ELR (cell line): ENCODE measurements around the gene PTPRA.
"Not testable (repeated sequence)": the region's sequence is repeated elsewhere in the genome, so short reads cannot be mapped to it uniquely, and the experiment has no call there.

Experiments used
- DNase-seq: peaks from one replicate; pipeline ENCODE4 v3.0.0-alpha.2; 2015; ENCODE audit warnings: low read depth

PTPRA gene

DNA sequence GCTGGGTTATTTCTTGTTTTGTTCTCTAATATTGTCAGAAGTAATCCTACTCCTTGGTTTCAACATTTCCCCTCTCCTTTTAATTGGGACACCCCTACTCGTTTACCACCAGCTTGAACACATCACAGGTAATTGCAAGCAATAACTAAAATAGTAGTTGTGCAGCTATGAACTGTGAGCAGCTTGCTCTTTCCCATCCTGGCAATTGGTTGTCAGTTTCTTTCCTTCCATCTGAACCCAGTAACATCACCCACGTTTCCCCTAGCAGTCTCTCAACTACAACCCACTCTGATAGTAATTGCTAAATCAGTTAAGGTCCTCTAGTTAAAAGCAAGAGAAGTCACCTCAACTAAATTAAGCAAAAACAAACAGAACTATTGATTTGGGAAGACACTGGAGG lies 122.5 kb downstream of the PTPRA start:
- DNase-seq = no peak

DNA sequence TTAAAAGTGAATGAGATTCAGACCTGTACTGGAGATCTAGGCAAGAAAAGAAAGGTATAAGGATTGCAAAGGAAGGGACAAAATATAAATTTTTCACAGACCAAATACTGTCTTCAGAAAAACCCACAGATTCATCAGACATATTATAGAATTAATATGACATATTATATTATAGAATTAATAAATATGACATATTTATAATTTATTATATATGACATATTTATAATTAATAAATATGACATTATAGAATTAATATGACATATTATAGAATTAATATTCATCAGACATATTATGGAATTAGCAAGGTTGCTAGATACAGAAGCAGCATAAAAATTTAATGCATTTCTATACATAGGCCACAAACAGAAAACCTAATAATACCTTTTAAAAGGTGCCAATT lies 125.4 kb downstream of the PTPRA start:
- DNase-seq = no peak

DNA sequence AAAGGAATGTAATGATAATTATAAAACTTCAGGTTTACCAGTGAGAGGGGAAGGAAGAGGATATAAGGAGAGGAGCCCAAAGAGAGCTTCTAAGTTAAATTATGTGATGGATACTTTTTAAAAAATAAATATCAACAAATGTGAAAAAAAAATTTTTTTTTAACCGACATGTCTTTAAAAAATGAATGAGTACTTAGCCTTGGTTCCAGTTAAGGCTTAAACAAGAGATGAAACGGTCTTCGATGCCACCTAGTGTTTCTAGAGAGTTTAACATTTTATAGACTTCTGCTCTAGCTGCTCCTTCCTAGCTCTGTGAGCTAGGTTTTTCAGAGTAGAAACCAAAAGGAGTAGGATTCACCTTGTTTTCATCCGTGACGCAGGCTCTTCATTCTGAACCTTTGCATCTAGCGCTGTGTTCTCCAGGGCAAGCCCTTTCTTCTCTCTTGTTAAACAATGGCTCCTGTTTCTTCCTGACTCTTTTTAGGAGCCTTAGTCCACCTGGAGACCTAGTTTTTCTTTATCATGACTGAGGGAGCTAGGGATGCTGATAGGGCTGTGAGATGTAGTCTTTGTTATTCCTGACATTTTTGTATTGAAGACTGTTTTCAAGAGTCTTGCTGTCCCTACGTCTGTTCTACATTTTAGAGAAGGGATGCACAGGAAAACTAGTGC lies 127.7 kb downstream of the PTPRA start:
- DNase-seq = peak; percentile 75

DNA sequence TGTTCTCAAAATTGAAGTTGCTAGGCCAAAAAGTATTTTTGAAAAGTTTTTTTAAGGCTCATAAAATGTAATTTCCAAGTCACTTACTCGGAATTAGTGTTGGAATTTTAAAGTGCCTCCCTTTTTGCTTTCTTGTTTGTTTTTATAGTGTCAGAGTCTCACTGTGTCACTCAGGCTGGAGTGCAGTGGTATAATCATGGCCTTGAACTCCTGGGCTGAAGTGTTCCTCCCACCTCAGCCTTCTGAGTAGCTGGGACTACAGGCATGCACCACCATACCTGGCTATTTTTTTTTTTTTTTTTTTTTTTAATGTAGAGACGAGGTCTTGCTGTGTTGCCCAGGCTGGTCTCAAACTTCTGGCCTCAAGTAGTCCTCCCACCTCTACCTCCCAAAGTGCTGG lies 130.1 kb downstream of the PTPRA start:
- no peak for DNase-seq

DNA sequence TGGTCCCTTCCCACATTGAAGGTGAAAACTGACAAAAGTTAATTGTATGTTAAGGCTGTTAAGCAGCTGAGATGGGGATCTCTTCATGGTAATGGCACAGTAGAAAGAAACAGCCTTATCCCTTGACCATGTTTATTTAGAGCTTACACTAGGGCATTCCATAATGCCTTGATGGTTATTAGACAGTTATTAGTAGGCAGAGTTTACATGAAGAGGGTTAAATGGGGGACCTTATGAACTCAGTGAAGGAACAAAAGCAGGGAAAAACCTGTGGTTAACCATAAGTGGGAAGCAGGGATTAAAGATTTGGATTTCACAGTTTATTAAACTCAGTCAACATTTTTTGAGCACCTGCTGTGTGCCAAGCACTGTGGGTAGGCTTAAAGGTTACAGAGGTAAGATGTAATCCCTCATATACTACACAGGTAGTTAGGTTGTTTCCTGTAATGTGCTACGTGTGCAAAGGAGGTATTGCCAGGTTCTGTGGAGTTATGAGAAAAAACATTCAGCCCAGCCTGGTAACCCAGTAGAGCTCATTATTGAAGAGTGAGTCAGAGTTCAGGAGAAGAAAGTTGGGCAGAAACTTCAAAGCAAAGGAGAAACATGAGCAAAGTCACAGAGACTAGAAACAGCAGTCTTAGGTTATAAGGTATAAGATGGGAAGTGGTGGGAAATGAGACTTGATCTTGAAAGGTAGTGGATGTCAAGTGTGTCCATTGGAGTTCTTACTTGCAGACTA lies 137.9 kb downstream of the PTPRA start:
- DNase-seq = peak; percentile 59

DNA sequence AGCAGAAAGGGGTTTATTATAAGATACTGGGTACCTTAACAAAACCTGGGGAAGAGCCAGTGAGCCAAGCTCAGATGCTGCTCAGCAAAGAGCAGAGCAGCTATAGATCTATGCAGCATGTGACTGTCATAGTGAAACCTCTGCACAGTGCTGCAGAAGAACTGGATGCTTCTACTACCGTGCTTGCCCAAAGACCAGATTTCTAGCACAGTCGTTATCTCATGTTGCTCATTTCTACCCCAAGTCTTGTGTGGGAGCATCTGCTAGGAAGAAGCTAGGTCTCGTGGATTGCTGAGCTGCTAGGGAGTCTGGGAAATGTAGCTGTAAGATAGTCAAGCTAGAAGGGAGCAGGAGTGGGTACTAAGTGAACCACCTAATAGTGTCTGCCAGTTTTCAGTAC lies 138.5 kb downstream of the PTPRA start:
- no peak for DNase-seq

DNA sequence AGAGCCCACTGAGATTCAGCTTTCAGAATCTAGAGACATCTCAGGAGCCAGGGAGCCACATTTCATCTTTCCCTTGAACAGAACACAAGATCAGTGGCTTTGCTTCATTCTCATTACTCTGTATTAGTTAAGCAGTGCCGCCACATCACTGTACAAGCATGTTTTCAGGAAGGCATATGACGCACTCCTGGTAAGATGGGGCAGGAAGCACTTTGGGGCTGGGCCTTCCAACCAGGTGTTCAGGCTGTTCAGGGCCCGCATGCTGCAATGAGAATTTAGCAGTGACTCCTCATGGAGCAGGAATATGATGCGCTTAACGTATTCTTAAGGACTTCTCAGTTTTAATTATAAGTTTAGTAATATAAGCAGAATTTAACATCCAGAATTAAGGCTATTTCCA lies 140.5 kb downstream of the PTPRA start:
- no peak for DNase-seq

DNA sequence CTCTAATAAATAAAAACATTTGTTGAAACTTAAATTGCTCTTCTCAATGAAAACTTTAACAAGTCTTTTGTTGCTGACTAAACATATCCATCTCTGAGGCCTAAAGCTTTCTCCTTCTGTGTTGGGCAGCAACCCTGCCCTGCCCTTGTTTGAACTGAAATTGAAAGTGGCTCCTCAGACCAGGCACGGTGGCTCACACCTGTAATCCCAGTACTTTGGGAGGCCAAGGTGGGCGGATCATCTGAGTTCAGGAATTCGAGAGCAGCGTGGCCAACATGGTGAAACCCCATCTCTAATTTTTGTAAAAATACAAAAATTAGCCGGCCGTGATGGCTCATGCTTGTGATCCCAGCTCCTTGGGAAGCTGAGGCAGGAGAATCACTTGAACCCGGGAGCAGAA lies 140.9 kb downstream of the PTPRA start:
- no peak for DNase-seq

DNA sequence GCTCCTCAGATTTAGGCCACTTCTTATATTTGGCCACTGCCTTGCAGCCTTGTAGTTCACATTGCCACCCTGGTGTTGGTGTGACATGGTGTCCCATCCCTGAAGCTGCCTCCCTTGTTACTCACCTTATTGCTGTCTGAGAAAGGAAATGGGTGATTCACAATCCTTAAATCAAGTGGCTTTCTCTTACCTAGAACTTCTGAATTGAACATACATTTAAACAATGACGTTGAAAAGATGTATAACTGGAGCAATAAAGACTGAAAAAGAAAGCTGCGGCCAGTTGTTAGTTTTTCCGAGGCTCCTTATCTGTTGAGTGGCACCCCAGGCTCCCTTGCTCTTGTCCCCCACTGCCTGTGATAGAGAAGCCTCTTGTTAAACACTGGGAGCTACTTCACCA lies 141.4 kb downstream of the PTPRA start:
- DNase-seq = peak; percentile 6

DNA sequence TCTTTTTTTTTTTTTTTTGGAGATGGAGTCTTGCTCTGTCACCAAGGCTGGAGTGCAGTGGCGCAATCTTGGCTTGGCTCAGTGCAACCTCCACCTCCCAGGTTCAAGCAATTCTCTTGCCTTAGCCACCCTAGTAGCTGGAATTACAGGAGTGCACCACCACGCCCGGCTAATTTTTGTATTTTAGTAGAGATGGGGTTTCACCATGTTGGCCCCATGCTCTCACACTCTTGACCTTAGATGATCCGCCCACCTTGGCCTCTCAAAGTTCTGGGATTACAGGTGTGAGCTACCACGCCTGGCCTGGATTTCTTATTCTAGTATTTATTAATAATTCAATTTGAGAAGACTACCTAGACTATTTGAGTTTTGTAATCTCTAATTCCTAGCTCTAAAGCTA lies 142.0 kb downstream of the PTPRA start:
- not testable (repeated sequence) for DNase-seq

DNA sequence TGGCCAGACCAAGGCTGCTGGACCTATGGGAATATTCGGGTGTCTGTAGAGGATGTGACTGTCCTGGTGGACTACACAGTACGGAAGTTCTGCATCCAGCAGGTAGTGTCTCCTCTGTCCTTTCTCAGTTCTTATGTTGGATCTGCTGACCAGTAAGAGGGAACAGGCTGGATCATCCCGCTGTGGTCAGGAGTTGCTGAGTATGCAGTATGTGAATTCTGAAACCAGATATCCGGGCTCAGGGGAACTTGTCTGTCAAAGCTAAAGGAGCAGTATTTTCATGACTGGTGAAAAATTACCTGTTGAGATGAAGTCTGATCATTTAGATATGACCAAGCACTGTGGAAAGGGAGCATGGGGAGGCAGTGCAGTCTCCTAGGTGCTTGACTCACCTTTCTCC lies 148.0 kb downstream of the PTPRA start:
- DNase-seq = no peak

DNA sequence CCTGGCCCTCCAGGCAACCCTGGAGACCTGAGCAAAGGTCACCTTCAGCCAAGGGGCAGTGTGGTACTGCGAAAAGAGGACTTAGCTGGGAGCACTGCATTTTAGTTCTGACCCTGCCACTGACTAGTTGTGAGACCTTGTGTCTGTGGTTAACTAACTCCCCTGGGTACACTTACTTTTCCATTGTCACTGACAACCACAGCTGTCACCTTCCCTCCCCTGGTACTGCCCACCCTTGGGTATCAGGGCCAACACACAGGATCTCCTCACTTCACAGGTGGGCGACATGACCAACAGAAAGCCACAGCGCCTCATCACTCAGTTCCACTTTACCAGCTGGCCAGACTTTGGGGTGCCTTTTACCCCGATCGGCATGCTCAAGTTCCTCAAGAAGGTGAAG lies 148.5 kb downstream of the PTPRA start:
- no peak for DNase-seq

DNA sequence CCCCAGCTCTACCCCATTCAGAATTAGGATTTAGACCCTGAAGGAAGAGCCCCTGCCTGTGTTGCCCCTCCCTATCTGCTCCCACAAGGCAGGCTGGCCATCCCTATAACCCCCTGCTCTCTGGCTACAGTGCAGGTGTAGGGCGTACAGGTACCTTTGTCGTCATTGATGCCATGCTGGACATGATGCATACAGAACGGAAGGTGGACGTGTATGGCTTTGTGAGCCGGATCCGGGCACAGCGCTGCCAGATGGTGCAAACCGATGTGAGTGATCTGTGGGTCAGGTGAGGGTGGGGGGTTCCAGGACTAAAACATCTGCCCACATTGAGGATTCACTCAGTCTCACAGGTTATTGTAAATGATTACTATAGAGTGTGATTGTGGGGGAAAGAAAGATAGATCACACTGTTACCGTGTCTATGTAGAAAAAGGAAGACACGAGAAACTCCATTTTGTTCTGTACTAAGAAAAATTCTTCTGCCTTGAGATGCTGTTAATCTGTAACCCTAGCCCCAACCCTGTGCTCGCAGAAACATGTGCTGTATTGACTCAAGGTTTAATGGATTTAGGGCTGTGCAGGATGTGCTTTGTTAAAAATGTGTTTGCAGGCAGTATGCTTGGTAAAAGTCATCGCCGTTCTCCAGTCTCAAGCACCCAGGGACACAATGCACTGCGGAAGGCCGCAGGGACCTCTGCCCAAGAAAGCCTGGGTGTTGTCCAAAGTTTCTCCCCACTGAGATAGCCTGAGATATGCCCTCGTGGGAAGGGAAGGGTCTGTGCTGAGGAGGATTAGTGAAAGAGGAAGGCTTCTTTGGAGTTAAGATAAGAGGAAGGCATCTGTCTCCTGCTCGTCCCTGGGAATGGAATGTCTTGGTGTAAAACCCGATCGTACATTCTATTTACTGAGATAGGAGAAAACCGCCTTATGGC lies 149.5 kb downstream of the PTPRA start:
- not testable (repeated sequence) for DNase-seq

DNA sequence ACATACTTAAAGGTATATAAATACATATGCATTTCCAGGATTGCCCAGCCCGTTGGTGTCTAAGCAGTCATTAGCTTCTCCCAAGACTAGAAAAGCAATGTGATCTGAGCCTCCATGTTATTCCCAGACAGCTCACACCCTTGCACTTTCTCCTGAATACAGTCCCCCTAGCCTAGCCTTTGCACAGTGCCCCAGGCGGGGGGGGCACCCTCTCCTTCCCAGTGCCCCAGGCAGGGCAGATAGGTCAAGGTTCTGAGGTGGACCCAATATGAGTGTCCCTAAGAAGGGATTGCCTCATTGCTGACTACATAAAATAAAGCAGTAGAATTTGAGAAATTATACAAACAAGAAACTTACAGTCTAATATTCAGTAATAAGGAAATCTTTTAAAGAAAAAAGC lies 154.7 kb downstream of the PTPRA start:
- no peak for DNase-seq

DNA sequence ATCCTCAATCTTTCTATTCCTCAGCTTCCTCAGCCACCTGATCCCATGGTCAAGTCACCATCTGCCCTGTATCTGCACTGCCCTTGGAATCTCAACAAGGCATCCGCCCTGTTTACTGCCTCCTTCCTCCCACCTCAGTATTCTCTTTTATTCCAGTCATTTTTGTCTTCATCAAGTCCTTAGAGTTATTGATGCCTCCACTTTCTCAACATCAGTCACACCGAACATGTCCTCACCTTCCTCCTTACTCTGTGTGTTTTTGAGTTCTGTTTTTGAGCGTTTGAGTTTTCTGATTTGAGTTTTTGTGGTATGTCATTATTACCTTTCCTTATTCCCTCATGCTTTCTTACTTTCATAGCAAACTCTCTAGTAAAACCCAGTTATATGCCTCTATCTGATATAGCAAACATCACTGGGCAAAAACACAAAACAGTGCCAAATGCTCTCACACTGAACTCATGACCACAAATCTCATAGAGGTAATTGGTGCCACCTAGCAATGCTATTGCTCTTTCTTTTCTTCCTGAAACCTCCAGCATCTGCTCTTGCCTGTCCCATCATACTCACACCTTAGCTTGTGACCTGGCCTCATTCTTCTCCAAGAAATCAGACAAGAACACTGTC lies 158.4 kb downstream of the PTPRA start:
- DNase-seq = no peak

DNA sequence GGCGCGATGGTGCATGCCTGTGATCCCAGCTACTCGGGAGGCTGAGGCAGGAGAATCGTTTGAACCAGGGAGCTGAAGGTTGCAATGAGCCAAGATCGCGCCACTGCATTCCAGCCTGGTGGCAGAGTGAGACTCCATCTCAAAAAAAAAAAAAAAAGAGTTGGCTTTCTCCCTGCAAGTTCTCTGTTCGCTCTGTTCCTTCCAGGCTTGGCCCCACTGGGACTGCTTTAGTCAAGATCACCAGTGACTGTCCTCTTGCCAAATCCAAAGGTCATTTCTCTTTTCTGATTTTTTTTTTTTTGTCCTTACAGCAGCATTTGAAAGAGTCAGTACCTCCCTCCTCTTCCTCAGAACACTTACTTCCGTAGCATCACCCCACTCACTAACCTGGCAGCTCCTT lies 159.3 kb downstream of the PTPRA start:
- DNase-seq = no peak

DNA sequence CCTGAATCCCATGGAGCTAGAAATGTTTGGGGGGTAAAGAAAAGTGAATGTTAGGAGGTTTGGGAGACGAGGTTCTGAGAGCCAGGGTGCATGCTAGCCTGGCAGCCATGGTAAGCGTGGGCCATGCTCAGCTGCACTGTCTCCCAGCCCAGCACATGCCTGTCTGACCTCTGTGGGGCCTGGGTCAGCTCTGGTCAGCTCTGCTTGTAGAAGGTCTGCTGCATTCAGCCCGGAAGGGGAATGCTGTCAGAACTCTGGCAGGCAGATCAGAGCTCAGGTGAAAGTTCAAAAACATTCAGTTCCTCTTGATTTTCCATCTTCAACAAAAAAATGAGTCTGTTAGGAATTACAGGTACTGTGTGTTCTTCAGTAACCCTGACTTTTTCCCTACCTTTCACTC lies 164.4 kb downstream of the PTPRA start:
- no peak for DNase-seq

DNA sequence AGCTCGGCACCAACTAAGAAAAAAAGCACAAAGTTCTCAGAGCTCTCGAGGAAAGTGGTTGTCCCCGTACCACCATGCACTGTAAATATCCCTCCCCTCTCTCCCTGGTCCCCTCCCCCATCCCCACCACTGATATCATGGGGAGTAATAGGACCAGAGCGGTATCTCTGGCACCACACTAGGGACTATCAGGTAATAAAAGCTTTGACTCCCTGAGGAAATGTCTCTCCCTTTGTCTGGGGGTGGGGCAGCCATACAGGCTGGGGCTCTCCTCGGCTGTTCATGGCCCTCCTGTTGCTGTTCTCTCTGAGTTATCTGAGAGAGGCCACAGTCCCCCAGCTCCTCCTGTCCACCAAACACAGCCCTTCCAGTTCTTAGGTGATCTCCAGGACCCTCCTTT lies 165.2 kb downstream of the PTPRA start:
- DNase-seq = no peak

DNA sequence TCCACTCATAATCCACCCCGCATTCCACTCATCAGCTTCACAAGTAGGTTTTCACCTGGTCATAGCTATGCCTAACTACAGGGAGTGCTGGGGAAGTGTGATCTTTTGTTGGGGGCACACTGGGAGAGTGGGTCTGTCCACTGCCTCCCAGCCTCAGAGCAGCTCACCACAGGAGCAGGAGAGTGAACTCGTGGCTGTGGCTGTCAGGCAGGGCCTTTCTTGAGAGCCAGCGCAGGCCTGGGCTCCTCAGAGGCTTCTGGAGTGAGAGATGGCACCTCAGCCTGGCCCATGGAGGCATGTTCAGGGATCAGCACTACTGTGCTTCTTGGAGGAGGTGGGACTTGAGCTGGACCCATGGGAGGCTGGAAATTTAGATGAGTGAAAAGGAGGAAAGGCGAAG lies 166.1 kb downstream of the PTPRA start:
- DNase-seq = no peak

DNA sequence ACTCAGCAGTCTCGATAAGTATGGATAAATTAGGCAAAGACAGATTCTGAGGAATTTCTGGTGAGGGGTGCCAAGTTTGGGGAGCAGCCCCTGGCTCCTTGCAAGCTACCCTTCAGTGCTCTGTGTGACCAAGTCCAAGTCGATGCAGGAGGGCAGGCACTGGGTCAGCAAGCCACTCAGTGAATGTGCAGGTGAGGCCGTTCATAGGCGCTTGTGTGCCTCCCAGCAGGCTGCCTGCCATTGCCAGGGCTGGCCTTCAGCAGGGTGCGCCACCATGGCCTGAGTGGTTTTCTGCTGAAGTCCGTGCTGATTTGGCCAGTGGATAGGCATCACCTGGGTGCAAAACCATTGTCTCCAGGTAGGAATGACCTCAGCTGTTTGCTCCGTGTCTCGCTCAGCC lies 166.8 kb downstream of the PTPRA start:
- DNase-seq = no peak

DNA sequence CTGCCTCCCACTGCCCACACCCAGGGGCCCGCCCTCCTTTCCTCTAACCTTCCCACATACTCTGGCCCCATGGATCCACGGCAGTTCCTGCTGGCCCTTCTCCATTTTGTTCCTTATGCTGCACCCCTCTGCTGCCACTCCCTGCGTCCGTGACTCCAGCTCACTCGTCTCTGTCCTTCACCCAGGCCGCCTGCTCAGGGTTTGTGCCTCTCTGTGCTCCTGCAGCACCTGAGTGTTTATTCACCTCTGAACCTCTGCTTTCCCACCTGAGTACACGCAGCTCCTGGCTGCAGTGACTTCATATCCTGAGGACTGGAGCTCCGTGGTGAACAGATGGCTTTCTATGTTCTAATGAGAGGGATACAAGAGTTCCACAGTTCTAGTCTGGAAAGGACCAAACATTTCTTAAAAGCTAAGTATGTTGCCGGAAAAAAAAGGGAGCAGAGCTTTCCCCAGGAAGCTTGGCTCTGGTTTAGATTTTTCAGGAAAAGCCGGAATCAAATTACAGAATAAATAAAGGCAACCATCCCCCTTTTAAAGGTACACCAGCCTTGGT lies 168.7 kb downstream of the PTPRA start:
- no peak for DNase-seq

DNA sequence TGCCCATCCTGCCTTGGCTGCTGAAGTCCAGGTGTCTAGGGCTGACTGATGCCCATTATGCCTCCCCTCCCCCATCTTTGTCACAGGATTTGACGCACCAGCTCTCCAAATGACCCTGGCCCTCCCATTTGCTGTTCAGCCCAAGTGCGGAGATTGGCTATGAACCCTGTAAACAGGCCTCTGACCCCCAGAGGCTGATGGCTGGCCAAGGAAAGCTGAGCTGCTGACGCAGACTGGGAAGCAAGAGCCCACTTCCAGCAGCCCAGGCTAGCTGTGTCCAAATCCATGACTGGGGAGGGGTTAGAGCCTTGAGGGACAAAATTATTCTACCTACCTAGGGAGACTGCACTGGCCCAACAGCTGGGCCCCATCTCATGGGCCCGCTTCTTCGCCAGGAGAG lies 169.3 kb downstream of the PTPRA start:
- DNase-seq = no peak
